Measurements from ENCODE around the gene SPSB2.

SPSB2 gene

DNA sequence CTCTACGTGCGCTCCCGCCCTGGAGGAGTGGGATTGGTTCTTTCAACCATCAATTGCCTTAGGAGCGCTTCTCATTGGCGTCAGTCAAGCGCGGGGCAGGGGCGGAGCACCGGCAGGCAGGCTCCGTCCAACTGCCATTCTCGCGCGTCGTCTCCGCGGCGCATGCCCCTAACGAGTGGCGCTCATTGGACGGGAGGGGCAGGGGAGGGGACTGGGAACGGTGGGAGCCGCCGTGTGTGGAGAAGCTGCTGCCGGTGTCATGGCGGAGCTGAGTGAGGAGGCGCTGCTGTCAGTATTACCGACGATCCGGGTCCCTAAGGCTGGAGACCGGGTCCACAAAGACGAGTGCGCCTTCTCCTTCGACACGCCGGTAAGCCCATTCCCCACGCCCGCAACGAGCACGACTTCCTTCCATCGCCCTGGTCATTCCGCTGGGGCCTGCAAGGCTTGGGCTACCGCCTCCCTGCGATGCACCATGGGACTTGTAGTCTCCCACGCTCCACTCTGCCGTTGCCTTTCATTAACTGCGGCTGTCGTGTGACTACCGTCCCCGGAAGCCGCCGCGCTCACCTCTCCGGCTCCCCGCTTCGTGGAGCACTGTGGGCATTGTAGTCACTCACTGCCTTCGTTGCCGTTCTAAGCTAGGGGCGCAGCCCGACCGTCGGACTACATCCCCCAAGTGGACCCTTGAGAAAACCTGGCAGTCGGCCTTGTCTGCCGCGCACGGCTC lies 21.0 kb downstream of the SPSB2 start, which contains the start of gene USP5:
USP5 (plus strand) TSS at position 230 of the 730 bp plus-strand sequence; CDS start at position 260, 30 bp downstream.
- Histone ChIP-seq H3K36me3 (ENCODE audit: control insufficient read depth in 2 of 2, insufficient read depth in 1 of 2, low read length in 2 of 2) (peaks cover 25 to 66% of the 10 kb centered on the region in 2 experiments), H3K4me3 (ENCODE audit: low read depth, low read length) (peak within 1 kb of the TSS; percentile 76), H3K9me3 (ENCODE audit: control insufficient read depth, insufficient read depth, low read depth, low read length) (no peaks in the 10 kb centered on the region), H3K27ac (ENCODE audit: extremely low read depth, low read depth, low read length) (peak within 1 kb of the TSS; percentile 58), H3K4me1 (ENCODE audit: control insufficient read depth, insufficient read depth, low read length) (peaks cover 11% of the 10 kb centered on the region)
- ChIA-PET CTCF (interaction anchor here (0.5 to 8.4 kb wide), 17 partner anchors 10 to 287 kb away, joined by 3 to 71 read pairs (median 4); partner anchors contain the start of genes GNB3, MLF2, P3H3 and PTMS), POLR2A (interaction anchor here (0.6 to 7.1 kb wide), 43 partner anchors 7 to 481 kb away, joined by 3 to 183 read pairs (median 5); partner anchors contain the start of genes C12orf57, COPS7A, GAPDH and GNB3)
- TF ChIP-seq SP7 (tag by site-specific recombination; IDR thresholded peaks at IDR 0.05), result peak; percentile 70
- TF ChIP-seq ZFP41 (tag by site-specific recombination; IDR thresholded peaks at IDR 0.05; ENCODE audit: borderline replicate concordance), result no peak
- TF ChIP-seq SCRT2 (tag by site-specific recombination; IDR thresholded peaks at IDR 0.05), result no peak
- TF ChIP-seq TCF7L2 (IDR thresholded peaks at IDR 0.05; ENCODE audit: borderline replicate concordance, low read depth, low read length), result no peak
- TF ChIP-seq ZBTB20 (tag by site-specific recombination; IDR thresholded peaks at IDR 0.05), result peak; percentile 96
- no peak for TF ChIP-seq ZNF677 (tag by site-specific recombination; IDR thresholded peaks at IDR 0.05)
- TF ChIP-seq GLI4 (tag by site-specific recombination; IDR thresholded peaks at IDR 0.05), result no peak
- TF ChIP-seq, protein P1, sequence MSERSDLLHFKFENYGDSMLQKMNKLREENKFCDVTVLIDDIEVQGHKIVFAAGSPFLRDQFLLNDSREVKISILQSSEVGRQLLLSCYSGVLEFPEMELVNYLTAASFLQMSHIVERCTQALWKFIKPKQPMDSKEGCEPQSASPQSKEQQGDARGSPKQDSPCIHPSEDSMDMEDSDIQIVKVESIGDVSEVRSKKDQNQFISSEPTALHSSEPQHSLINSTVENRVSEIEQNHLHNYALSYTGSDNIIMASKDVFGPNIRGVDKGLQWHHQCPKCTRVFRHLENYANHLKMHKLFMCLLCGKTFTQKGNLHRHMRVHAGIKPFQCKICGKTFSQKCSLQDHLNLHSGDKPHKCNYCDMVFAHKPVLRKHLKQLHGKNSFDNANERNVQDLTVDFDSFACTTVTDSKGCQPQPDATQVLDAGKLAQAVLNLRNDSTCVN (tag by site-specific recombination; optimal IDR thresholded peaks at IDR 0.05), result peak; percentile 94
- TF ChIP-seq ZNF76 (tag by site-specific recombination; IDR thresholded peaks at IDR 0.05; ENCODE audit: borderline replicate concordance, low read depth), result peak; percentile 100
- TF ChIP-seq, protein P2, sequence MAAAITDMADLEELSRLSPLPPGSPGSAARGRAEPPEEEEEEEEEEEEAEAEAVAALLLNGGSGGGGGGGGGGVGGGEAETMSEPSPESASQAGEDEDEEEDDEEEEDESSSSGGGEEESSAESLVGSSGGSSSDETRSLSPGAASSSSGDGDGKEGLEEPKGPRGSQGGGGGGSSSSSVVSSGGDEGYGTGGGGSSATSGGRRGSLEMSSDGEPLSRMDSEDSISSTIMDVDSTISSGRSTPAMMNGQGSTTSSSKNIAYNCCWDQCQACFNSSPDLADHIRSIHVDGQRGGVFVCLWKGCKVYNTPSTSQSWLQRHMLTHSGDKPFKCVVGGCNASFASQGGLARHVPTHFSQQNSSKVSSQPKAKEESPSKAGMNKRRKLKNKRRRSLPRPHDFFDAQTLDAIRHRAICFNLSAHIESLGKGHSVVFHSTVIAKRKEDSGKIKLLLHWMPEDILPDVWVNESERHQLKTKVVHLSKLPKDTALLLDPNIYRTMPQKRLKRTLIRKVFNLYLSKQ (tag by site-specific recombination; IDR thresholded peaks at IDR 0.05; ENCODE audit: borderline replicate concordance), result no peak
- TF ChIP-seq ZNF629 (tag by site-specific recombination; IDR thresholded peaks at IDR 0.05), result peak; percentile 52; the same call in 1 of the 2 replicates
- TF ChIP-seq ZNF335 (tag by site-specific recombination; conservative IDR thresholded peaks at IDR 0.05), result peak; percentile 99
- TF ChIP-seq KLF7 (tag by site-specific recombination; IDR thresholded peaks at IDR 0.05; ENCODE audit: borderline replicate concordance), result peak; percentile 84; the same call in 1 of the 2 replicates
- TF ChIP-seq ZNF114 (tag by site-specific recombination; IDR thresholded peaks at IDR 0.05), result no peak
- TF ChIP-seq, protein P3, sequence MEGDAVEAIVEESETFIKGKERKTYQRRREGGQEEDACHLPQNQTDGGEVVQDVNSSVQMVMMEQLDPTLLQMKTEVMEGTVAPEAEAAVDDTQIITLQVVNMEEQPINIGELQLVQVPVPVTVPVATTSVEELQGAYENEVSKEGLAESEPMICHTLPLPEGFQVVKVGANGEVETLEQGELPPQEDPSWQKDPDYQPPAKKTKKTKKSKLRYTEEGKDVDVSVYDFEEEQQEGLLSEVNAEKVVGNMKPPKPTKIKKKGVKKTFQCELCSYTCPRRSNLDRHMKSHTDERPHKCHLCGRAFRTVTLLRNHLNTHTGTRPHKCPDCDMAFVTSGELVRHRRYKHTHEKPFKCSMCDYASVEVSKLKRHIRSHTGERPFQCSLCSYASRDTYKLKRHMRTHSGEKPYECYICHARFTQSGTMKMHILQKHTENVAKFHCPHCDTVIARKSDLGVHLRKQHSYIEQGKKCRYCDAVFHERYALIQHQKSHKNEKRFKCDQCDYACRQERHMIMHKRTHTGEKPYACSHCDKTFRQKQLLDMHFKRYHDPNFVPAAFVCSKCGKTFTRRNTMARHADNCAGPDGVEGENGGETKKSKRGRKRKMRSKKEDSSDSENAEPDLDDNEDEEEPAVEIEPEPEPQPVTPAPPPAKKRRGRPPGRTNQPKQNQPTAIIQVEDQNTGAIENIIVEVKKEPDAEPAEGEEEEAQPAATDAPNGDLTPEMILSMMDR (tag by site-specific recombination; IDR thresholded peaks at IDR 0.05), result peak; percentile 70
- peak; percentile 99 for TF ChIP-seq SP3 (tag by site-specific recombination; IDR thresholded peaks at IDR 0.05)
- TF ChIP-seq, protein P4, sequence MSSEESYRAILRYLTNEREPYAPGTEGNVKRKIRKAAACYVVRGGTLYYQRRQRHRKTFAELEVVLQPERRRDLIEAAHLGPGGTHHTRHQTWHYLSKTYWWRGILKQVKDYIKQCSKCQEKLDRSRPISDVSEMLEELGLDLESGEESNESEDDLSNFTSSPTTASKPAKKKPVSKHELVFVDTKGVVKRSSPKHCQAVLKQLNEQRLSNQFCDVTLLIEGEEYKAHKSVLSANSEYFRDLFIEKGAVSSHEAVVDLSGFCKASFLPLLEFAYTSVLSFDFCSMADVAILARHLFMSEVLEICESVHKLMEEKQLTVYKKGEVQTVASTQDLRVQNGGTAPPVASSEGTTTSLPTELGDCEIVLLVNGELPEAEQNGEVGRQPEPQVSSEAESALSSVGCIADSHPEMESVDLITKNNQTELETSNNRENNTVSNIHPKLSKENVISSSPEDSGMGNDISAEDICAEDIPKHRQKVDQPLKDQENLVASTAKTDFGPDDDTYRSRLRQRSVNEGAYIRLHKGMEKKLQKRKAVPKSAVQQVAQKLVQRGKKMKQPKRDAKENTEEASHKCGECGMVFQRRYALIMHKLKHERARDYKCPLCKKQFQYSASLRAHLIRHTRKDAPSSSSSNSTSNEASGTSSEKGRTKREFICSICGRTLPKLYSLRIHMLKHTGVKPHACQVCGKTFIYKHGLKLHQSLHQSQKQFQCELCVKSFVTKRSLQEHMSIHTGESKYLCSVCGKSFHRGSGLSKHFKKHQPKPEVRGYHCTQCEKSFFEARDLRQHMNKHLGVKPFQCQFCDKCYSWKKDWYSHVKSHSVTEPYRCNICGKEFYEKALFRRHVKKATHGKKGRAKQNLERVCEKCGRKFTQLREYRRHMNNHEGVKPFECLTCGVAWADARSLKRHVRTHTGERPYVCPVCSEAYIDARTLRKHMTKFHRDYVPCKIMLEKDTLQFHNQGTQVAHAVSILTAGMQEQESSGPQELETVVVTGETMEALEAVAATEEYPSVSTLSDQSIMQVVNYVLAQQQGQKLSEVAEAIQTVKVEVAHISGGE (tag by site-specific recombination; conservative IDR thresholded peaks at IDR 0.05; ENCODE audit: low read depth), result peak; percentile 99
- peak; percentile 99 for TF ChIP-seq KLF8 (tag by site-specific recombination; IDR thresholded peaks at IDR 0.05)
- TF ChIP-seq WT1 (tag by site-specific recombination; IDR thresholded peaks at IDR 0.05), result peak; percentile 95
- TF ChIP-seq ZNF350 (tag by site-specific recombination; IDR thresholded peaks at IDR 0.05), result no peak
- TF ChIP-seq GLIS2 (tag by site-specific recombination; IDR thresholded peaks at IDR 0.05), result peak; percentile 15
- TF ChIP-seq, protein P5, sequence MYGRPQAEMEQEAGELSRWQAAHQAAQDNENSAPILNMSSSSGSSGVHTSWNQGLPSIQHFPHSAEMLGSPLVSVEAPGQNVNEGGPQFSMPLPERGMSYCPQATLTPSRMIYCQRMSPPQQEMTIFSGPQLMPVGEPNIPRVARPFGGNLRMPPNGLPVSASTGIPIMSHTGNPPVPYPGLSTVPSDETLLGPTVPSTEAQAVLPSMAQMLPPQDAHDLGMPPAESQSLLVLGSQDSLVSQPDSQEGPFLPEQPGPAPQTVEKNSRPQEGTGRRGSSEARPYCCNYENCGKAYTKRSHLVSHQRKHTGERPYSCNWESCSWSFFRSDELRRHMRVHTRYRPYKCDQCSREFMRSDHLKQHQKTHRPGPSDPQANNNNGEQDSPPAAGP (tag by site-specific recombination; IDR thresholded peaks at IDR 0.05), result peak; percentile 83
- TF ChIP-seq ZNF670 (tag by site-specific recombination; IDR thresholded peaks at IDR 0.05; ENCODE audit: low read depth), result no peak
- peak; percentile 75; the same call in 1 of the 2 replicates for TF ChIP-seq OVOL3 (tag by site-specific recombination; IDR thresholded peaks at IDR 0.05)
- TF ChIP-seq, protein P6, sequence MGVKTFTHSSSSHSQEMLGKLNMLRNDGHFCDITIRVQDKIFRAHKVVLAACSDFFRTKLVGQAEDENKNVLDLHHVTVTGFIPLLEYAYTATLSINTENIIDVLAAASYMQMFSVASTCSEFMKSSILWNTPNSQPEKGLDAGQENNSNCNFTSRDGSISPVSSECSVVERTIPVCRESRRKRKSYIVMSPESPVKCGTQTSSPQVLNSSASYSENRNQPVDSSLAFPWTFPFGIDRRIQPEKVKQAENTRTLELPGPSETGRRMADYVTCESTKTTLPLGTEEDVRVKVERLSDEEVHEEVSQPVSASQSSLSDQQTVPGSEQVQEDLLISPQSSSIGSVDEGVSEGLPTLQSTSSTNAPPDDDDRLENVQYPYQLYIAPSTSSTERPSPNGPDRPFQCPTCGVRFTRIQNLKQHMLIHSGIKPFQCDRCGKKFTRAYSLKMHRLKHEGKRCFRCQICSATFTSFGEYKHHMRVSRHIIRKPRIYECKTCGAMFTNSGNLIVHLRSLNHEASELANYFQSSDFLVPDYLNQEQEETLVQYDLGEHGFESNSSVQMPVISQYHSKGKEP (tag by site-specific recombination; IDR thresholded peaks at IDR 0.05), result peak; percentile 36; the same call in 1 of the 2 replicates
- TF ChIP-seq ZNF623 (tag by site-specific recombination; IDR thresholded peaks at IDR 0.05), result no peak
- TF ChIP-seq MZF1 (tag by site-specific recombination; IDR thresholded peaks at IDR 0.05; ENCODE audit: borderline replicate concordance), result no peak
